K562 (cell line): Measurements from ENCODE around the gene MRPL32. TPM values are rescaled to one million over a fixed set of nuclear protein-coding genes. Genes with fewer than 3 reads are reported as not detected.

Experiments
- CBX3 ChIP-seq, 2 experiments: IDR thresholded peaks; 1 replicate in 1 of 2; 2 replicates in 1 of 2; pipeline ENCODE4 v1.6.1; 2012; ENCODE audit warnings: inconsistent platforms in 2 of 2, low read length in 2 of 2, borderline replicate concordance in 1 of 2, control low read depth in 1 of 2
- CC2D1A ChIP-seq: fragments of 450-650 bp; IDR thresholded peaks from 2 replicates; pipeline ENCODE4 v1.6.1; 2017; ENCODE audit warnings: mild to moderate bottlenecking
- COPS2 ChIP-seq: fragments of 450-650 bp; conservative IDR thresholded peaks from 2 replicates; pipeline ENCODE4 v1.6.1; 2016; ENCODE audit warnings: mild to moderate bottlenecking, moderate library complexity
- EP400 ChIP-seq: fragments of 450-650 bp; IDR thresholded peaks from 2 replicates; pipeline ENCODE4 v1.6.1; 2017; ENCODE audit warnings: antibody characterized with exemption, mild to moderate bottlenecking, moderate library complexity
- HCFC1 ChIP-seq: IDR thresholded peaks from 2 replicates; pipeline ENCODE4 v1.6.1; 2012; ENCODE audit warnings: low read depth, low read length, improper control_type of control experiment
- KLF16 ChIP-seq: IDR thresholded peaks from 2 replicates; pipeline ENCODE4 v1.6.1; 2016; ENCODE audit warnings: antibody characterized with exemption
- POLR2B ChIP-seq: fragments of 450-650 bp; IDR thresholded peaks from 2 replicates; pipeline ENCODE4 v1.6.1; 2018; ENCODE audit warnings: low read depth; ENCODE audit not compliant: partially characterized antibody
- POLR2G ChIP-seq: fragments of 200-400 bp; formaldehyde crosslinking; IDR thresholded peaks from 2 replicates; pipeline ENCODE4 v1.6.1; 2017; ENCODE audit warnings: low read depth, mild to moderate bottlenecking, antibody characterized with exemption, low read length, moderate library complexity
- RBFOX2 ChIP-seq: fragments of 200-400 bp; formaldehyde crosslinking; IDR thresholded peaks from 2 replicates; pipeline ENCODE4 v1.6.1; 2017; ENCODE audit warnings: low read depth, mild to moderate bottlenecking, low read length, moderate library complexity
- TARDBP ChIP-seq: fragments of 450-650 bp; IDR thresholded peaks from 2 replicates; pipeline ENCODE4 v1.6.1; 2016
- TRIM24 ChIP-seq, 2 experiments: fragments of 450-650 bp; IDR thresholded peaks; 2 replicates each; pipeline ENCODE4 v1.6.1; 2016
- ZNF57 ChIP-seq: fragments of 450-650 bp; formaldehyde crosslinking; IDR thresholded peaks from 2 replicates; pipeline ENCODE4 v1.4.0; 2020; ENCODE audit warnings: mild to moderate bottlenecking, moderate library complexity
- ZNF778 ChIP-seq: fragments of 450-650 bp; formaldehyde crosslinking; IDR thresholded peaks from 2 replicates; pipeline ENCODE4 v1.4.0; 2020; ENCODE audit warnings: mild to moderate bottlenecking, moderate library complexity
- polyA plus RNA-seq, 8 experiments: library from polyadenylated mRNA; depleted of rRNA in 4 of 8; stranded (reverse) in 5 of 8; unstranded in 3 of 8; fragments of >200 nt; fragmentation: Nextera tagmentation in 2 of 8; fragmentation: Illumina TruSeq in 1 of 8; extraction: Ambion mirVana in 2 of 8; extraction: Trizol in 1 of 8; gene quantifications; 2 replicates each; pipeline versions ENCODE4 v1.2.1 to v1.2.3, GENCODE V29; 2011 to 2014; ENCODE audit warnings: inconsistent platforms in 1 of 8, missing spikeins in 1 of 8
- total RNA-seq, 7 experiments: library from RNA; depleted of rRNA in 6 of 7; stranded (reverse); fragments of >200 nt in 6 of 7; fragmentation: Illumina TruSeq in 2 of 7; extraction: Trizol in 2 of 7; gene quantifications; 2 replicates each; pipeline versions ENCODE4 v1.2.1 to v1.2.3, GENCODE V29; 2011 to 2021; ENCODE audit warnings: low replicate concordance in 1 of 7
- TF ChIP-seq, protein P1 (sequence below): sonication (generic); formaldehyde crosslinking; IDR thresholded peaks from 2 replicates; pipeline ENCODE4 v1.8.0; 2022; ENCODE audit warnings: missing genetic modification reagents, mild to moderate bottlenecking, moderate library complexity, borderline replicate concordance
- TF ChIP-seq, protein P2 (sequence below): fragments of 450-650 bp; IDR thresholded peaks from 2 replicates; pipeline ENCODE4 v1.6.1; 2017; ENCODE audit warnings: antibody characterized with exemption
- TF ChIP-seq, protein P3 (sequence below): fragments of 250-450 bp; sonication (Bioruptor Pico); IDR thresholded peaks from 2 replicates; pipeline ENCODE4 v1.5.1; 2021; ENCODE audit warnings: mild to moderate bottlenecking
- TF ChIP-seq, protein P4 (sequence below): fragments of 250-450 bp; sonication (Bioruptor Pico); IDR thresholded peaks from 2 replicates; pipeline ENCODE4 v1.4.0; 2020; ENCODE audit warnings: mild to moderate bottlenecking, moderate library complexity, borderline replicate concordance
- TF ChIP-seq, protein P5 (sequence below): fragments of 250-450 bp; sonication (Bioruptor Pico); IDR thresholded peaks from 2 replicates; pipeline ENCODE4 v1.8.0; 2022; ENCODE audit warnings: inconsistent platforms

Gene MRPL32
- total and polyA plus RNA-seq, 9 of the 15 experiments (the other 6 are each of a cell fraction or from before 2014, with no cell fraction given) = 75.5 to 351 (median 138) TPM

DNA sequence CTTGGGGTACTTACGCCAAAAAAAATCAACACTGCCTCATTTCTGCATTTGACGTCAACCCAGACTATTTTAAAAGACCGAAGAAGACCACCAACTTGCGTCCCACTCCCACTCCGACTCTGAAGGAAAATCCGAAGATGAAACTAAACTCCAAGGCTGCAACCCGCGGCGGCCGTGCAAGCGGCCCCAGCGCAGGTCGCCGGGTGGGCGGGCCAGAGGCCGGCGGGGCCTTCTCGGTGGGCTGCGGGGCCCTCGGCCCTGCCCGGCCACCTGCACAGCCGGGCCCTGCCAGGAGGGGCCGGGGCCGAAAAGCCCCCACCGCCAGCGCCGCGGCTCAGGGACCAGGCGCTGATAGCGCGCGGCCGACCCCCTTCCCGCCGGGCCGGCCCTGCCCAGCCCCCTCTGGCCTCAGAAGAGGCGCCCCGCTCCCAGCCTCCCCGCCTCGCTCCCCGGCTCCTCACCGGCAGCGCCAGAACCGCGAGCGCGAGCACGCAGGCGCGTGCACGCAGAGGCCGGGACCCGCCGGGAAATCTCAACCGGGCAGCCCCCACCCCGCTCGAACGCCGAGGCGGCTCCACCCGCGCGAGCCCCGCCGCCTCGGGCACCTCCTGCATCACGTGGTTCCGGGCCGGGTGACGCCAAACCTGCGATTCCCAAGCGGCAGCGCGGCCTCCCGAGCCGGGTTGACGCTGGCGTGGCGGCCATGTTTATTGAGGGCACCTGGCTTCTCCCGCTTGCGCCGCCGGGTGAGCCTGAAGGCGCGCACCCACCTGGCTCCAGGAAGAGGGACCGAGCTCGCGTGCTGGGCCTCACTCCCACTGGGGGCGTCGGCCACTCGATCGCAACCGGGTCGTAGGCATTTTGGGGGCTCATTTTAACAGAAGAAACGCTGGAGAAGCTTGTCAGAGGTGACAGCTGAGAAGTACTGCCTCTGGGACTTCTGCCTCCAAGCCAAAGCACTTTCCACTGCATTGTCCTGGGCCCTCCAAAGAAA, 20.4 kb upstream of the MRPL32 start, which contains the start of gene C7orf25 (continued):
- TF ChIP-seq, protein P1, sequence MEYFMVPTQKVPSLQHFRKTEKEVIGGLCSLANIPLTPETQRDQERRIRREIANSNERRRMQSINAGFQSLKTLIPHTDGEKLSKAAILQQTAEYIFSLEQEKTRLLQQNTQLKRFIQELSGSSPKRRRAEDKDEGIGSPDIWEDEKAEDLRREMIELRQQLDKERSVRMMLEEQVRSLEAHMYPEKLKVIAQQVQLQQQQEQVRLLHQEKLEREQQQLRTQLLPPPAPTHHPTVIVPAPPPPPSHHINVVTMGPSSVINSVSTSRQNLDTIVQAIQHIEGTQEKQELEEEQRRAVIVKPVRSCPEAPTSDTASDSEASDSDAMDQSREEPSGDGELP (CRISPR knock-in tag) = peak; percentile 86
- TF ChIP-seq KLF16 (no peak), ZNF778 (CRISPR knock-in tag) (no peak), POLR2G (peak; percentile 87), ZNF57 (no peak), HCFC1 (peak; percentile 96), CC2D1A (no peak), TRIM24 (IDR thresholded peaks at IDR 0.05) (no peak; a peak in 1 of 4 replicates), RBFOX2 (peak; percentile 81), POLR2B (peak; percentile 48), TARDBP (no peak; the same call in 1 of the 2 replicates), EP400 (peak; percentile 69; the same call in 1 of the 2 replicates), CBX3 (IDR thresholded peaks at IDR 0.05; ENCODE audit: borderline replicate concordance in 1 of 2, low read length in 2 of 2) (no peak; a peak in 1 of 3 replicates), COPS2 (no peak)
- TF ChIP-seq, protein P2, sequence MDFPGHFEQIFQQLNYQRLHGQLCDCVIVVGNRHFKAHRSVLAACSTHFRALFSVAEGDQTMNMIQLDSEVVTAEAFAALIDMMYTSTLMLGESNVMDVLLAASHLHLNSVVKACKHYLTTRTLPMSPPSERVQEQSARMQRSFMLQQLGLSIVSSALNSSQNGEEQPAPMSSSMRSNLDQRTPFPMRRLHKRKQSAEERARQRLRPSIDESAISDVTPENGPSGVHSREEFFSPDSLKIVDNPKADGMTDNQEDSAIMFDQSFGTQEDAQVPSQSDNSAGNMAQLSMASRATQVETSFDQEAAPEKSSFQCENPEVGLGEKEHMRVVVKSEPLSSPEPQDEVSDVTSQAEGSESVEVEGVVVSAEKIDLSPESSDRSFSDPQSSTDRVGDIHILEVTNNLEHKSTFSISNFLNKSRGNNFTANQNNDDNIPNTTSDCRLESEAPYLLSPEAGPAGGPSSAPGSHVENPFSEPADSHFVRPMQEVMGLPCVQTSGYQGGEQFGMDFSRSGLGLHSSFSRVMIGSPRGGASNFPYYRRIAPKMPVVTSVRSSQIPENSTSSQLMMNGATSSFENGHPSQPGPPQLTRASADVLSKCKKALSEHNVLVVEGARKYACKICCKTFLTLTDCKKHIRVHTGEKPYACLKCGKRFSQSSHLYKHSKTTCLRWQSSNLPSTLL = no peak
- TF ChIP-seq, protein P3, sequence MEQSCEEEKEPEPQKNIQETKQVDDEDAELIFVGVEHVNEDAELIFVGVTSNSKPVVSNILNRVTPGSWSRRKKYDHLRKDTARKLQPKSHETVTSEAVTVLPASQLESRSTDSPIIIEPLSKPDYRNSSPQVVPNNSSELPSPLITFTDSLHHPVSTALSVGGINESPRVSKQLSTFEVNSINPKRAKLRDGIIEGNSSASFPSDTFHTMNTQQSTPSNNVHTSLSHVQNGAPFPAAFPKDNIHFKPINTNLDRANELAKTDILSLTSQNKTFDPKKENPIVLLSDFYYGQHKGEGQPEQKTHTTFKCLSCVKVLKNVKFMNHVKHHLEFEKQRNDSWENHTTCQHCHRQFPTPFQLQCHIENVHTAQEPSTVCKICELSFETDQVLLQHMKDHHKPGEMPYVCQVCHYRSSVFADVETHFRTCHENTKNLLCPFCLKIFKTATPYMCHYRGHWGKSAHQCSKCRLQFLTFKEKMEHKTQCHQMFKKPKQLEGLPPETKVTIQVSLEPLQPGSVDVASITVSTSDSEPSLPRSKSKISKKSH (CRISPR knock-in tag) = no peak
- TF ChIP-seq, protein P4, sequence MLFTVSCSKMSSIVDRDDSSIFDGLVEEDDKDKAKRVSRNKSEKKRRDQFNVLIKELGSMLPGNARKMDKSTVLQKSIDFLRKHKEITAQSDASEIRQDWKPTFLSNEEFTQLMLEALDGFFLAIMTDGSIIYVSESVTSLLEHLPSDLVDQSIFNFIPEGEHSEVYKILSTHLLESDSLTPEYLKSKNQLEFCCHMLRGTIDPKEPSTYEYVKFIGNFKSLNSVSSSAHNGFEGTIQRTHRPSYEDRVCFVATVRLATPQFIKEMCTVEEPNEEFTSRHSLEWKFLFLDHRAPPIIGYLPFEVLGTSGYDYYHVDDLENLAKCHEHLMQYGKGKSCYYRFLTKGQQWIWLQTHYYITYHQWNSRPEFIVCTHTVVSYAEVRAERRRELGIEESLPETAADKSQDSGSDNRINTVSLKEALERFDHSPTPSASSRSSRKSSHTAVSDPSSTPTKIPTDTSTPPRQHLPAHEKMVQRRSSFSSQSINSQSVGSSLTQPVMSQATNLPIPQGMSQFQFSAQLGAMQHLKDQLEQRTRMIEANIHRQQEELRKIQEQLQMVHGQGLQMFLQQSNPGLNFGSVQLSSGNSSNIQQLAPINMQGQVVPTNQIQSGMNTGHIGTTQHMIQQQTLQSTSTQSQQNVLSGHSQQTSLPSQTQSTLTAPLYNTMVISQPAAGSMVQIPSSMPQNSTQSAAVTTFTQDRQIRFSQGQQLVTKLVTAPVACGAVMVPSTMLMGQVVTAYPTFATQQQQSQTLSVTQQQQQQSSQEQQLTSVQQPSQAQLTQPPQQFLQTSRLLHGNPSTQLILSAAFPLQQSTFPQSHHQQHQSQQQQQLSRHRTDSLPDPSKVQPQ (CRISPR knock-in tag) = no peak
- TF ChIP-seq, protein P5, sequence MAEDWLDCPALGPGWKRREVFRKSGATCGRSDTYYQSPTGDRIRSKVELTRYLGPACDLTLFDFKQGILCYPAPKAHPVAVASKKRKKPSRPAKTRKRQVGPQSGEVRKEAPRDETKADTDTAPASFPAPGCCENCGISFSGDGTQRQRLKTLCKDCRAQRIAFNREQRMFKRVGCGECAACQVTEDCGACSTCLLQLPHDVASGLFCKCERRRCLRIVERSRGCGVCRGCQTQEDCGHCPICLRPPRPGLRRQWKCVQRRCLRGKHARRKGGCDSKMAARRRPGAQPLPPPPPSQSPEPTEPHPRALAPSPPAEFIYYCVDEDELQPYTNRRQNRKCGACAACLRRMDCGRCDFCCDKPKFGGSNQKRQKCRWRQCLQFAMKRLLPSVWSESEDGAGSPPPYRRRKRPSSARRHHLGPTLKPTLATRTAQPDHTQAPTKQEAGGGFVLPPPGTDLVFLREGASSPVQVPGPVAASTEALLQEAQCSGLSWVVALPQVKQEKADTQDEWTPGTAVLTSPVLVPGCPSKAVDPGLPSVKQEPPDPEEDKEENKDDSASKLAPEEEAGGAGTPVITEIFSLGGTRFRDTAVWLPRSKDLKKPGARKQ (CRISPR knock-in tag) = no peak
- TF ChIP-seq, all 486 proteins: peak for 143
